ENCODE measurements around the gene LSS.

- TF ChIP-seq CTCF (conservative IDR thresholded peaks at IDR 0.05) (no peak), ZFX (IDR thresholded peaks at IDR 0.05) (no peak)
Observed at GRCh38 chr21:46239817-46240325, 11.3 kb upstream of the LSS start.
